Sigmoid colon (tissue), 7 donors: ENCODE results near the gene SIN3B. TPM values are rescaled to one million over a fixed set of nuclear protein-coding genes. Genes with fewer than 3 reads are reported as not detected.

ENCODE experiments used
- DNase-seq: peaks from one replicate; pipeline ENCODE4 v3.0.0-alpha.2; 2019
- H3K27ac ChIP-seq, 4 donors: fragments of 200-600 bp; sonication (generic); one replicate each; pipeline ENCODE4 v1.5.1; 2016 to 2019; ENCODE audit warnings: mild to moderate bottlenecking in 1 of 4
- H3K27me3 ChIP-seq, 3 donors: fragments of 200-600 bp; sonication (generic); one replicate each; pipeline ENCODE4 v1.5.1; 2019; ENCODE audit warnings: mild to moderate bottlenecking in 1 of 3
- H3K36me3 ChIP-seq, 4 donors: fragments of 200-600 bp; sonication (generic); one replicate each; pipeline ENCODE4 v1.5.1; 2016 to 2019
- H3K4me1 ChIP-seq, 4 donors: fragments of 200-600 bp; sonication (generic); one replicate each; pipeline ENCODE4 v1.5.1; 2017 to 2019
- H3K4me3 ChIP-seq, 4 donors: fragments of 200-600 bp; sonication (generic); one replicate each; pipeline ENCODE4 v1.5.1; 2017 to 2019; ENCODE audit warnings: mild to moderate bottlenecking in 2 of 4, moderate library complexity in 1 of 4
- H3K9me3 ChIP-seq, 4 donors: fragments of 200-600 bp in 3 of 4; sonication (generic) in 3 of 4; one replicate each; pipeline versions ENCODE4 v1.5.1 to v1.6.1; 2013 to 2019
- EP300 ChIP-seq, 4 donors: sonication (generic); formaldehyde crosslinking; IDR thresholded peaks; one replicate each; pipeline ENCODE4 v1.6.1; 2017; ENCODE audit warnings: antibody characterized with exemption in 4 of 4
- POLR2A ChIP-seq, 2 donors: fragments of 450-650 bp; IDR thresholded peaks; one replicate each; pipeline ENCODE4 v1.6.1; 2016; ENCODE audit warnings: antibody characterized with exemption in 2 of 2, mild to moderate bottlenecking in 2 of 2, moderate library complexity in 2 of 2
- POLR2AphosphoS5 ChIP-seq, 4 donors: sonication (generic); formaldehyde crosslinking; IDR thresholded peaks; one replicate each; pipeline ENCODE4 v1.6.1; 2017; ENCODE audit warnings: antibody characterized with exemption in 4 of 4
- WGBS, 2 donors: extraction: QIAGEN DNeasy Blood & Tissue Kit; methylation state at CpG; one replicate each; pipeline ENCODE4 v1.1.7; 2013; 5-methylcytosine and 5-hydroxymethylcytosine counted together
- intact Hi-C: fragments of 100-400 bp; cut with DNase I; formaldehyde crosslinking; loops from one replicate; pipeline ENCODE4 v1.15.1; 2023
- polyA plus RNA-seq, 3 donors: library from polyadenylated mRNA; stranded (reverse); fragments of 200-250 nt; gene quantifications; one replicate each; pipeline ENCODE4 v1.2.3, GENCODE V29; 2013
- total RNA-seq, 4 donors: library from RNA; depleted of rRNA; stranded (reverse); fragments of >200 nt; gene quantifications; one replicate each; pipeline ENCODE4 v1.1.0, GENCODE V29; 2016
- TF ChIP-seq, protein P1 (sequence below), 4 experiments: fragments of 450-650 bp in 3 of 4; fragments of 200-600 bp in 1 of 4; IDR thresholded peaks; one replicate each; pipeline ENCODE4 v1.5.1; 2016 to 2019; ENCODE audit warnings: antibody characterized with exemption in 4 of 4, mild to moderate bottlenecking in 3 of 4, moderate library complexity in 2 of 4
- donor health status: healthy with polysubstance abuse.
- donor health status: Bipolar disorder and iron deficiency.
- donor health status: healthy.

Gene SIN3B
- total and polyA plus RNA-seq, 7 donors, result 5.1 to 67.3 (median 24.7) TPM

DNA sequence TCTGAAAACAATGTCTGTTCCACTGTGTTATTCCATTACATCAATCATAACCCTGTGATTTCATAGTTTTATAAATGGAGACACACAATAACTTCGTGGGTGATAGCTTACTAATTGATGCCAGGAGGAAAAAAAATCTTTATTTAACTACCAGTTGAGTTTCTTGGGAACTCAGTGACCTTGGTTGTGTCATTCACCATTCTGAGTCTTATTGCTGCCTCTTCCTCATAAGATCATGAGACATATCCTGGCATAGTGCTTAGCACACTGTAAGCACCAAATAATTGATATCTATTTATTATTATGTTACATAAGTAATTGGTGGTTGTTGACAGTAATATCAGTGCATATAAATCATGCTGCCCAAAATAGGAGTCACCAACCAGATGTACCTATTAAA is 39.1 kb upstream of the SIN3B start:
- H3K27me3 ChIP-seq, result no peaks in the 10 kb centered on the region
- H3K36me3 ChIP-seq, result no peaks in the 10 kb centered on the region
- intact Hi-C loops, result no loop called here
- peaks cover 3 to 19% (median 8%) of the 10 kb centered on the region in 4 donors for H3K9me3 ChIP-seq
- H3K4me3 ChIP-seq, result no peak overlapping the region
- H3K4me1 ChIP-seq, result no peaks in the 10 kb centered on the region
- H3K27ac ChIP-seq, result no peak overlapping the region
- 14 to 54% methylated on average over 1 of the region's 1 CpG for WGBS, 2 donors
- no peak for TF ChIP-seq POLR2AphosphoS5 (IDR thresholded peaks at IDR 0.05)
- no peak for TF ChIP-seq EP300 (IDR thresholded peaks at IDR 0.05)
- TF ChIP-seq, protein P1, sequence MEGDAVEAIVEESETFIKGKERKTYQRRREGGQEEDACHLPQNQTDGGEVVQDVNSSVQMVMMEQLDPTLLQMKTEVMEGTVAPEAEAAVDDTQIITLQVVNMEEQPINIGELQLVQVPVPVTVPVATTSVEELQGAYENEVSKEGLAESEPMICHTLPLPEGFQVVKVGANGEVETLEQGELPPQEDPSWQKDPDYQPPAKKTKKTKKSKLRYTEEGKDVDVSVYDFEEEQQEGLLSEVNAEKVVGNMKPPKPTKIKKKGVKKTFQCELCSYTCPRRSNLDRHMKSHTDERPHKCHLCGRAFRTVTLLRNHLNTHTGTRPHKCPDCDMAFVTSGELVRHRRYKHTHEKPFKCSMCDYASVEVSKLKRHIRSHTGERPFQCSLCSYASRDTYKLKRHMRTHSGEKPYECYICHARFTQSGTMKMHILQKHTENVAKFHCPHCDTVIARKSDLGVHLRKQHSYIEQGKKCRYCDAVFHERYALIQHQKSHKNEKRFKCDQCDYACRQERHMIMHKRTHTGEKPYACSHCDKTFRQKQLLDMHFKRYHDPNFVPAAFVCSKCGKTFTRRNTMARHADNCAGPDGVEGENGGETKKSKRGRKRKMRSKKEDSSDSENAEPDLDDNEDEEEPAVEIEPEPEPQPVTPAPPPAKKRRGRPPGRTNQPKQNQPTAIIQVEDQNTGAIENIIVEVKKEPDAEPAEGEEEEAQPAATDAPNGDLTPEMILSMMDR (IDR thresholded peaks at IDR 0.05), result no peak
- TF ChIP-seq POLR2A (IDR thresholded peaks at IDR 0.05), result no peak
- no peak for DNase-seq

DNA sequence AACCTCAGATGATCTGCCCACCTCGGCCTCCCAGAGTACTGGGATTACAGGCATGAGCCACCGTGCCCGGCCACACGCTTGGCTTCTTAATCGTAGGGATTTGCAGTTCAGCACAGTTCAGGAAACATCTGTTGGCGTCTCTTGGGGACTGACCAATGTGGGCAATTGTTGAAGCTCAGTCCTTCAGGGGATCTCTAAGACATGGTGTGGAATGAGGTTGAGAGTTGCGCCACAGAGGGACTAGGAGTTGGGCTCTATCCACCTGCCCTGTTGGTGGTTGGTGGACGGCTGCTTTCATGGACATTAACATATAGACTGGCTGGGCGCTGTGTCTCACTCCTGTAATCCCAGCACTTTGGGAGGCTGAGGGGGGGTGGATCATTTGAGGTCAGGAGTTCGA is 37.3 kb upstream of the SIN3B start:
- TF ChIP-seq, protein P1 (IDR thresholded peaks at IDR 0.05), result no peak
- TF ChIP-seq EP300 (IDR thresholded peaks at IDR 0.05) (no peak), POLR2AphosphoS5 (IDR thresholded peaks at IDR 0.05) (no peak), POLR2A (IDR thresholded peaks at IDR 0.05) (no peak)
- no peak overlapping the region for H3K27ac ChIP-seq
- H3K4me3 ChIP-seq, result no peak overlapping the region
- WGBS, 2 donors, result 78 to 92% methylated on average over 10 of the region's 10 CpGs
- DNase-seq, result no peak
- H3K9me3 ChIP-seq, result peaks cover 3 to 19% (median 8%) of the 10 kb centered on the region in 4 donors
- H3K4me1 ChIP-seq, result no peaks in the 10 kb centered on the region
- no peaks in the 10 kb centered on the region for H3K36me3 ChIP-seq
- H3K27me3 ChIP-seq, result no peaks in the 10 kb centered on the region
- intact Hi-C loops, result no loop called here

DNA sequence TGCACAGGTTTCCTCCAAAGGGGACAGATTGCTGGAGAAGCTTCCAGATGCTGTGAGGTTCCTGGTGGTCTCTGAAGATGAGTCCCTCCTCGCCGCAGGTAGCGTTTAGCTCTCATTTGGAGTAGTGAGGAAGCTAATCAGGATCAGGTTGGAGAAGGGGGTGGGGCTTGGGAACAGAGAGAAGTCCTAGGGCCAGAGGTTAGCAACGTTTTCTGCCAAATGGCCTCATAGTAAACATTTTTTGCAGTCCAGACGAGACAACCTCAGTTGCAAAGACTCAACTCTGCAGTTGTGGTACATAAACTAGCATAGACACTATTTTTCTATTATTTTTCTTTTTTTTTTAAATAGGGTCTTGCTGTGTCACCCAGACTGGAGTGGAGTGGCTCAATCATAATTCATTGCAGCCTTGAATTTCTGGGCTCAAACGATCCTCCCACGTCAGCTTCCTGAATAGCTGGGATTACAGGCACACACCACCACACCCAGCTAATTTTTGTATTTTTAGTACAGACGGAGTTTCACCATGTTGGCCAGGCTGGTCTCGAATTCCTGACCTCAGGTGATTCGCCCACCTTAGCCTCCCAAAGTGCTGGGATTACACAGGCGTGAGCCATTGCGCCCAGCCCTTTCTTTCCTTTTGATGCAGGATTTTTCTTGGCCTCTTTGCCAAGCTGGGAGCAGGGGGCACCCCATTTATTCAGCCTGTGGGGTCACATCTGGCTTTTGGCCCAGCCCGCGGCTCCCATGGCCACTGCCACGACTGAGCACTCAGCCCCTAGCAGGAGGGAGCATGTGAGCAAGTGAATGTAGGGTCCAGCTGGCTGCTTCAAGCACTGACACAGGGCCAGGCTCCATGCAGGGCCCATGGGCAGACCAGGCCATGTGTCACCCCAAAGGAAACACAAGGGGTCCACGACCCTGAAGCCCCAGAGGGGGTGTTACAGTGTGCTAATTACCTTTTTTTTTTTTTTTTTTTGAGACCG is 34.4 kb upstream of the SIN3B start:
- Histone ChIP-seq H3K4me3 (no peak overlapping the region), H3K27ac (no peak overlapping the region), H3K36me3 (no peaks in the 10 kb centered on the region), H3K4me1 (no peaks in the 10 kb centered on the region), H3K27me3 (no peaks in the 10 kb centered on the region), H3K9me3 (peaks cover 0 to 7% (median 0%) of the 10 kb centered on the region in 4 donors)
- TF ChIP-seq POLR2AphosphoS5 (IDR thresholded peaks at IDR 0.05) (no peak), EP300 (IDR thresholded peaks at IDR 0.05) (no peak), POLR2A (IDR thresholded peaks at IDR 0.05) (no peak)
- TF ChIP-seq, protein P1 (IDR thresholded peaks at IDR 0.05), result no peak
- WGBS, 2 donors, result 81 to 84% methylated on average over 17 of the region's 17 CpGs
- no peak for DNase-seq
- intact Hi-C loops, result no loop called here

DNA sequence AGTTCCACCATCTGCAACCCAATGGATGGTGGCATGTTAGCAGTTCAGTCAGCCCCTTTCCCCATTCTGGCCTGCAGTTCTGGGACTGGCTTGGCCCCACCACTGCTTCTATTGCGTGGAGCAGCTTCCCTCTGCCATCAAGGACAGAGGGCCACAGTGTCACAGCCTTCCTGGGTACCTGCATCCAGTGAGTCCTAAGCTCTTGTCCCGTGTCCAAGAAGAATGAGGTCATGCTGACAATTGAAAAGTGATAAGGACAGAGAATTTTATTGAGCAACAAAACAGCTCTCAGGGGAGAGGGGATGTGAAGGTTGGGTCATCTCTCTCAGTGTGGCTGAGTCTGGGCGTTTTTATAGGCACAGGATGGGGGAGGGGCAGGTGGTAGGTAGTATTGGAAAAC is 33.5 kb upstream of the SIN3B start:
- no peak for DNase-seq
- intact Hi-C loops, result no loop called here
- H3K27ac ChIP-seq, result no peak overlapping the region
- H3K27me3 ChIP-seq, result no peaks in the 10 kb centered on the region
- TF ChIP-seq, protein P1 (IDR thresholded peaks at IDR 0.05), result no peak
- TF ChIP-seq POLR2A (IDR thresholded peaks at IDR 0.05) (no peak), POLR2AphosphoS5 (IDR thresholded peaks at IDR 0.05) (no peak), EP300 (IDR thresholded peaks at IDR 0.05) (no peak)
- H3K4me3 ChIP-seq, result no peak overlapping the region
- peaks cover 0 to 4% (median 0%) of the 10 kb centered on the region in 4 donors for H3K9me3 ChIP-seq
- H3K4me1 ChIP-seq, result no peaks in the 10 kb centered on the region
- H3K36me3 ChIP-seq, result no peaks in the 10 kb centered on the region
- WGBS, 2 donors, result 73 to 76% methylated on average over 3 of the region's 3 CpGs
